C1 segment of cervical spinal cord (tissue), 14 donors: ENCODE results near the gene NDE1.

Source experiments
- DNase-seq, 14 donors: peaks; one replicate each; lab custom pipeline; 2025; lab: John Stamatoyannopoulos, UW

NDE1 gene

DNA sequence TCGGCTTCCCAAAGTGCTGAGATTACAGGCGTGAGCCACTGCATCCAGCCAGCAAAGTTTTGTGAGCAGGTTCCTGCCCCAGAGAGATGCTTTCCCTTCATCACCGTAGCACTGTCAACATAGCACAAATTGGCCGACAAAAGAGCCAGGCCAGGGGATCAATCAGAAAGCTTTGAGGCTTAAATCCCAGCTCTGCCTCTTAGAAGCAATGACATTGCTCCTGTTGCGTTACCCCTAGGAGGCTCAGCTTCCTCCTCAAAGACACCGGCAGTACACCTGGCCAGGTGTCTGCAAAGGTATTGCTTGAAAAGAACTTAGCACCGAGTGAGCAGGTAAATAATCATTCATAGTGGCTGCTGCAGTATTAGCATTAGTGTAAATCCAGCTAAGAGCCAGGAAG, 86.5 kb downstream of the NDE1 start:
- no peak for DNase-seq

DNA sequence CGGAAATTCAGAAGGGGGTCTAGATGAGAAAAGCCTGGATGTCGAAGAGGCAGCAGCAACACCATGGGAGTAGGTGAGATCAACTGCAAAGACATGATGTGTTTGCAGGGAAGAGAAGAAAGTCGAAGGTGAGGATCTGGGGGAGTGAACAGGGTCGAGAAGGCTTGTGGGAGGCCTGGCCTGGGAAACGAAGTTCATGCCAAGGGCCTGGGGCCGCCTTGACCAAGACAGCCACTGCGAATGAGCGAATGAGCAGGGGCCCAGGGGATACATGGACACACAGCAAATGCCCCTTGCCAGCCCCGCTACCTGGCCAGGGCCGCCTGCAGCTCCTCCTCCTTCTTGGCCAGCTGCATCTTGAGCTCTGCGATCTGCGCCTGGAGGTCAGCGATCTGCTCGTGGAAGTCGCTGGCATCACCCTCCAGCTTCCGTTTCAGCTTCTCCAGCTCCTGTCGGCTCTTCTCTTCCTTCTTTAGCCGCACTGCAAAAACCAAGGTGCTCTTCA, 87.1 kb downstream of the NDE1 start:
- no peak for DNase-seq

DNA sequence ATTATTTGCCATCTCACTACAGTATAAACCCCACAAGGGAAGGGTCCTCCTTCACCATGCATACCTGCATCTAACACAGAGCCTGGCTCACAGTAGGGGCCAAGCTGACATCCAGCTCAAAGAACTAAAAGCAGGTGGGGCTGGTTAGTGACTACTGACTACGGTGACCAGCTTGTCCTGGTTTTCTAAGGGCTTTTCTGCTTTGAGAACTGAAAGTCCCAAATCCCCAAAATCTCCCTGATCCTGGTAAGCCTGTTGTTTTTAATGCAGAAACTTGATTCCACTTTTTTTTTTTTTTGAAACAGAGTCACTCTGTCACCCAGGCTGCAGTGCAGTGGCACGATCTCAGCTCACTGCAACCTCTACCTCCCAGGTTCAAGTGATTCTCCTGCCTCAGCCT, 89.4 kb downstream of the NDE1 start:
- DNase-seq = no peak

DNA sequence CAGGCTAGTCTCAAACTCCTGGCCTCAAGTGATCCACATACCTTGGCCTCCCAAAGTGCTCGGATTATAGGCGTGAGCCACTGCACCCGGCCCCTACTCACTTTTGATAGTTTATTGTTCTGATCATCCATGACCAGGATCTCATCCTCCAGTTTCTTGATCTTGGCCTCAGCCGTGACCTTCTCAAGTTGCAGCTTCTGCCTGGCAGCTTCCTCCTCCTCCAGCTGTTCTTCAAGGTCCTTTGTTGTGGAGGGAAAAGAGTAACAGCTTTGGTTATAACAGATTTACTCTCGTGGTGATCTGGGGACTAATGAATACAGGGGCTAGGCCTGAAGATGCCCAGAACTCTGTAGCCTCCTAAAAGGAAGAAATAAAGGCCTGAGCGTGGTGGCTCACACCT, 89.9 kb downstream of the NDE1 start:
- DNase-seq = no peak

DNA sequence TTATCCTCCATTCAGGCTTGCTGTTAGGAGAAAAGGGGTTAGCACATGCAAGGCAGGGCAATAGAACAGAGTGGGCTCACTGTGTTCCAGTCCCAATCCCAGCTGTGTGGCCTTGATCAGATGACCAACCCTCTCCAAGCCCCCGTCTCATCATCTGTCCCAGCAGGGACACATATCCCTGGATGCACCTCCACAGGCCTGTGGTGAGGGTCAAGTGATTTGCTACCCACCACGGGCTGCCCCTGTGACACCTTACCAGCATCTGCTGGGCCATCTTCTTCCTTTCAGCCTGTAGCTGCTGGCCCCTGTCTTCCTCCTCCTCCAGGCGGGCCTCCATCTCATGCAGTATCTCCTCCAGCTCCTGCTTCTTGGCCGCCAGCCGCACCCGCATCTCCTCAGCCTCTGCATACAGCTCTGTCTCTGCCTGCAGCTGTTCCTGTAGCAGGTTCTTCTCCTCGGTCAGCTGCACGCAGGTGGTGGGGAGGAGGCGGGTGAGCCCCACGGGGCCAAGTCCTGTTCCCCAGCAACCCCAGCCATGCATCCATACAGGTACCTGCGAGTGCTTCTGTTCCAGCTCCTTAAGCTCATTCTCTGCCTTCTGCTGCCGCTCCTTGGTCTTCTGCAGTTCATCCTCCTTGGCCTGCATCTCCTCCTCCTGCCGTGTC, 91.3 kb downstream of the NDE1 start:
- DNase-seq = no peak

DNA sequence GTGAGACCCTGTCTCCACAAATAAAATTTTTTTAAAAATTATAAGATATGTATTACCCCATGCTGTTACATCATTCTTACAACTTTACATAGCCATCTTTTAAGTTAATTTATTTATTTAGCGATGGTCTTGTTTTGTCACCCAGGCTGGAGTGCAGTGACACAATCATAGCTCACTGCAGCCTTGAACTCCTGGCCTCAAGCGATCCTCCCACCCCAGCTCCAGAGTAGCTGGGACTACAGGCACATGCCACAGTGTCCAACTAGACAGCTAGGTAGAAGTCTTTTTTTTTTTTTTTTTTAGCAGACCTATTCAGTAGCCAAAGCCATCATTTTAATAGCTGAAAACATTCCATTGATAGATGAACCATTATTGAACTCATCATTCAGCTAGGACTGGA, 92.7 kb downstream of the NDE1 start:
- DNase-seq = no peak

DNA sequence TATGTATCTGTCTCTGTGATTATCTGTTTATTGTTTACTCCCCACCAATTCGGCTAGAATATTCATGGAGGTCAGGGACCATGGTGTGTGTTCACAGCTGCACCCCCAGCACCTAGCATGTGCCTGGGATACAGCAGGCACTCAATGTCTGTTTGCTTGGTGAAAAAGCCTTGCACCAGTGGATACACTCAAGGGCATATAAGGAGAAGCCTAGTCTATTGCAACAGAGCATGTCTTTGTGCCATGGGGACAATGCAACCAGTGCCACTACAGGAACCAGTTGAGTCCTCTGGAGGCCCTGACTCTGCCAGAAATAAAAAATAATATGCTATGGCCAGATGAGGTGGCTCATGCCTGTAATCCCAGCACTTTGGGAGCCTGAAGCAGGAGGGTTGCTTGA, 93.6 kb downstream of the NDE1 start:
- DNase-seq = no peak

DNA sequence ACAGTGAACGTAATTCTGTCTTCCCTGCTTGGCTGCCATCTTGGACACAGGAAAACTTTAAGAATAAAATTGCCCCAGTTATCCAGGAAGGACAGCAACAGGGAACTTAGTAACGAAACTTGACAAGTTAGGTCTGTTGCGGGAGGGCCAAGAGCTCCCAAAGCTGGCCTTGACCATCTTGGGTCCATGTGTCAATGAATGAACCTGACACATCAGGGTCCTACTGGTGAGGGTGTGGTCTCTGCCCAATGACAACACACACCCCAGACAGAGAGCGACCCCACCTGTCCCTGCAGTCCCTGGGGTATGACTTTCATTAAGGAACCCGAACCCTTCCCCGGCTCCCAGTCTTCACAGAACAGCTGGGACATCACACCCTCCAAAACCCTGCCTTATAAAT, 96.3 kb downstream of the NDE1 start:
- DNase-seq = no peak

DNA sequence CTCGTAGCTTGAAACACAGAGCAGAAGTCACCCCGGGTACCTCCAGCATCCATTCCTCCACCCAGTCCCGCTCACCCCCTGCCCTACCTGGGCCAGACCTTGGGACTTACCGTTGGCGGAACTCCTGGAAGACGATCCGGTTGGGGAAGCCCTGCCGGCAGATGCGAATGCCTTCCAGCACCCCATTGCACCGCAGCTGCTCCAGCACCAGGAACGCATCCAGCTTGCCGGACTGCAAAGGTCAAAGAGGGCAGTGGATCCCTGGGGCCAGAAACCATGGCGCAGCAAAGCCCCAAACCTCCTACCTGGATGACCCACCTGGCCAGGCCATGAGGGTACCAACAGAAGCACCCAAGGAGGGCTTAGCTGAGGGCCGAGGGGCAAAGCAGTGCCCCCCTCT, 97.9 kb downstream of the NDE1 start:
- no peak for DNase-seq

DNA sequence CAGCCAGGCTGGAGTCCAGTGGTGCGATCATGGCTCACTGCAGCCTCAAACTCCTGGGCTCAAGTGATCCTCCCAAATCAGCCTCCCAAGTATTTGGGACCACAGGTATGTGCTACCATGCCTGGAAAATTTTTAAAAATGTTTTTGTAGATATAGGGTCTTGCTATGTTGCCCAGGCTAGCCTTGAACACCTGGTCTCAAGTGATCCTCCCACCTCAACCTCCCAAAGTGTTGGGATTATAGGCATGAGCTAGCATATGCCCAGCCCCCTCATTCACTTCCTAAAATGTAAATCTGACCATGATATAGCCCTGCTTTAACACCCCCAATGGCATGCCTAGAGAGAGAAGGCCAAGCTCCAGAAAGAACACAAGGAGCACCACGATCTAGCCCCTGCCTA, 98.6 kb downstream of the NDE1 start:
- DNase-seq = no peak

DNA sequence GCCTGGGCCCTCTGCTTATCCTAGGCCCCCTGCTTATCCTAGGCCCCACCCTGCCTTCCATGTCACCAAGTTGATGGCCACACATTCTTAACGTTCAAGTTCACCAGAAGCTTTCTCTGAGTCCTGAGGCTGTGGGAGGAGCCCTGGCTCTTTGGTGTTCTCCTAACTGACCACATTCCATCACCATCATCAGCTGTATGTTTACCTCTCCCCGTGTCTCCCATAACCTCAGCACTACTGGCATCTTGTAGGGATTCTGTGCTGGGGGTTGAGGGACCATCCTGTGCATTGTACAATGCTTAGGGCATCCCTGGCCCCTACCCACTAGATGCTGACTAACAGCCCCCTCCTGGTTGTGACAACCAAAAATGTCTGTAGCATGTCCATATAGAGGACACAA, 99.3 kb downstream of the NDE1 start:
- no peak for DNase-seq

DNA sequence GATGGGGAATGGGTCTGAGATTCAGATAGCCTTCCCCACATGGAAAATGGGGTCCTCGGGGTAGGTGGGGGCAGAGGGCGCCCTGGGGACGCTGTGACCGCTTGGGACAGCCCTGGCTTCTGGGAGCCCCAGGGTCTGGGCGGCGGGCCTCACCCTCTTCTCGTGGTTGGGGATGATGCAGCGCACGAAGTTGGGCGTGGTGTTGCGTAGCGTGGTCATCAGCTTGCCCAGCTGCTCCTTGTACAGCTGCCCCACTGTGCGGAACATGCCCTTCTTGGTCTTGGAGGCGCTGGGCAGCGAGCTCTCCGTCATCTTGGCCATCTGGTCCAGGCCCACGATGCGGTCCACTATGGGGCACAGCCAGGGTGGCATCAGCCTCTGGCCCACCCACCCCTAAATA, 99.9 kb downstream of the NDE1 start:
- DNase-seq = no peak

DNA sequence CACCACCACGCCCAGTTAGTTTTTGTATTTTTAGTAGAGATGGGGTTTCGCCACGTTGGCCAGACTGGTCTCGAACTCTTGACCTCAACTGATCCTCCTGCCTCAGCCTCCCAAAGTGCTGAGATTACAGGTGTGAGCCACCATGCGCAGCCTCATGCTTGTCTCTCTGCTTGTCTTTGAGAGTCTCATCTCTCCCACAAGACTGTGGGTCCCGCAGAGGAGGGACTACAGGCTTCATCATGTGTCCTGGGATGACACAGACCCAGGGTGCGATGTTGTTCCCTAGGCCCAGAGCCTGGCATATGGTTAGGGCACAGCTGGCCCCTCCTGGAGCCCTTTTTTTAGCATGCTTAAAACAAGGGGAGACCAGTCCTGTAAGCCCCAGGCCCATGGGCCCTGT, 101.9 kb downstream of the NDE1 start:
- DNase-seq = no peak

DNA sequence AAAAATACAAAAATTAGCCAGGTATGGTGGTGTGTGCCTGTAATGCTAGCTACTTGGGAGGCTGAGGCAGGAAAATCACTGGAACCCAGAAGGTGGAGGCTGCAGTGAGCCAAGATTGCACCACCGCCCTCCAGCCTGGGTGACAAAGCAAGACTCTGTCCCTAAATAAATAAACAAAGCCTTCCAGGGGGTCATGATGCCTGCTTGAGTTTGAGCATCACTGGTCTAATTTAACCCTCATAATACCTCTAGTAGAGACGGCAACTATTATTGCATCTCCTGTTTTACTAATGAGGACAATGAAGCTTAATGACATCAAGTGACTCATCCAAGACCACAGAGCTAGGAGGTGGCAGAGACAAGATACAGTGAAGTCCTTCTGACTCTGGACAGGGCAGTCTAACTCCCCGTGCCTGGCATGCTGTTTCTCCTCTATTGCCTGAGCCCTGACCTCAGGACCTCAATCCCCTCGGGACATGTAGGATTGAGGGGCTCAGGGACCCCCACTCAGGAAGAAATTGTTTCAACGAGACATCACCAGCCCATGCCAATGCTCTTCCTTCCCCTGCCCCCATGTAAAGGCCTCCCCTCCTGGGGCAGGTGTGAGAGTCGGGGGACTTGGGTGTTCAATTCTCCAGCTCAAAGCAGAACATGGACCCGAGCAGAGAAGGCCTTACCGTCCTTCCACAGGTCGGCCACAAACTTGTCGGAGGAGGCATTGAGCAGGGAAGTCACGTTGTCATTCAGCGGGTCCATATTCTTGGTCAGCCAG, 102.9 kb downstream of the NDE1 start:
- DNase-seq = no peak

DNA sequence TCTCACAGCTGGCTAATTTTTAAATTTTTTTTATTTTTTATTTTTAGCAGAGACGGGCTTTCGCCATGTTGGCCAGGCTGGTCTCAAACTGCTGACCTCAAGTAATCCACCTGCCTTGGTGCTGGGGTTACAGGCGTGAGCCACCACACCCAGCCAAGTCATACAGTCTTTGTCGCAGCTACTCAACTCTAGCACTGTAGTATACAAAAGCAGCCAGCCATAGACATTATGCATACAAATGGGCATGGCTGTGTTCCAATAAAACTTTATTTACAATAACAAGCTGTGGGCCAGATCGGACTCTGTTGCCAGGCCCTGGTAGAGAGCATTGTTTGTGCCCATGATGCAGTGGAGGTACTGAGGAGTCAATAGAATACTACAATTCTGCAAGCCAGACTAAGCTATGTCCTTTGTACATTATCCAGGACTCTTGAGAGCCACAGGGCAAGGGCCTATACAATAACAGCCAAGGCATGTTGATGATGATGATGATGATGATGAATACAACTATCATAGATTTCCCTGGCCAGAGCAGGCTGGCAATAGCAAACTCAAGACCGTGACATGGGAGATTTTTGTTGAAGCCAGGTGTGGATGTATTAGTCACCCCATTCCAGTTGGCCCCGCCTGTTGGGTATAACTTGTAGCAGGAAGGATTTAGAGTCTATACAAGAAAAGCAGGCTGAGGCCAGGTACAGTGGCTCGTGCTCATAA, 104.9 kb downstream of the NDE1 start:
- no peak for DNase-seq

DNA sequence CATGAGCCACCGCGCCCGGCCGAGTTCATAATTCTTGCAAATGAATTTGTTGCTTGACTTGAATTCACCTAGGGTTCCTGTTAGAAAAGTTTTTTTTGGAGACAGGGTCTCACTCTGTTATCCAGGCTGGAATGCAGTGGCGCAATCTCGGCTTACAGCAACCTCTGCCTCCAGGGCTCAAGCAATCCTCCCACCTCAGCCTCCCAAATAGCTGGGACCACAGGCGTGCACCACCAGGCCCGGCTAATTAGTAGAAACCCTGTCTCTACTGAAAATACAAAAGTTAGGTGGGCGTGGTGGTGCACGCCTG, 107.0 kb downstream of the NDE1 start:
- no peak for DNase-seq

DNA sequence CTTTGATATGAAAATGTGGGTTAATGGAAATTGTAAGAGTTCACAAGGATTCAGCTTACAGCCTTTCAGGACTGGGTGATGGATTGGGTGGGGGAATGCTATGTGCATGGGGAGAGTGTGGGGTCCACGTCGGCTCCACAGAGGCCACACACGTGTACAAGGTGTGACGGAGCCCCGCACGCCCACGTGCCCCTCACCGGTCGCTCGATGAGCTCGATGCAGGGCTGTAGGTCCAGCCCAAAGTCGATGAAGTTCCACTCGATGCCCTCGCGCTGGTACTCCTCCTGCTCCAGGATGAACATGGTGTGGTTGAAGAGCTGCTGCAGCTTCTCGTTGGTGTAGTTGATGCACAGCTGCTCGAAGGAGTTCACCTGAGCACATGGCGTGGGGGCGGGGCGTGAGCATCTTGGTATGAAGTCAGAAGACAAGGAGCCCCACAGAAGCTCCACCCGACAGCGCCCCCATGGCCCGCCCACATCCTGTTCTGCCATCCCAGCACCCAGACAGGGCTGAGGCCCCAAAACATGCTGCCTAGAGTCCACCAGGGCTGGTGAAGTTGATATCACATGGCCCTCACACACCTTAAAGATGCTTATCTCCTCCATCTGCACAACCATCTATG, 107.7 kb downstream of the NDE1 start:
- DNase-seq = no peak

DNA sequence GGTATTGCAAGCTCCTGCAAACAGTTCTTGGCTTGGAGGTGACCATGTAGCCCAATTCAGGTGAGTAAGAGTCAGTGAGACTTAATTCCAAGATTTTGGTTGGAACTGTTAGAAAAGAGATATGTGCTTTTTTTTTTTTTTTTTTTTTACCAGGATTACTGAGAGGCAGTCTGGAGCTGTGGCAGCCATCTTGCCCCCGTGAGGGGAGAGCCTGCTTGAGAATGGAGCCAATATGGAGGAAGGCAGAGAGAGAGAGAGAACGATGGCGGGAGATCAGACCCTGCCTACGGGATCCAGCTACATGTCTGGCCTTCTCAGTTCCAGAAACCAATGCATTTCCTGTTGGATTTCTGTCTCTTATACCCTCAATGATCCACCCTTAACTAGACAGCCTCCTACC, 109.0 kb downstream of the NDE1 start:
- no peak for DNase-seq

DNA sequence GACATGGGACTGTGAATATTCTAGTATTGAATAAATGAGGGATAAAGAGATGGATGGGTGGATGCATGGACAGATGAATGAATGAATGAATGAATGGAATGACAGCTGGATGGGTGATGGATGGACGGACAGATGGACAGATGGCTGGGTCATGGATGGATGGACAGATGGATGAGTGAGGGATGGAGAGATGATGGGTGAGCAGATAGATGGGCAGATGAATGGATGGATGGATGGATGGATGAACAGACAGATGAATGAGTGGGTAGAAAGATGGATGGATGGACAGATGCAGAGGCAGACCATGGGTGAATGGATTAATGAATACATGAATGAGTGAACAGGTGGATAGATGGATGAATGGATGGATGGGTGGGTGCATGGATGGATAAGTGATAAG, 110.1 kb downstream of the NDE1 start:
- DNase-seq = no peak

DNA sequence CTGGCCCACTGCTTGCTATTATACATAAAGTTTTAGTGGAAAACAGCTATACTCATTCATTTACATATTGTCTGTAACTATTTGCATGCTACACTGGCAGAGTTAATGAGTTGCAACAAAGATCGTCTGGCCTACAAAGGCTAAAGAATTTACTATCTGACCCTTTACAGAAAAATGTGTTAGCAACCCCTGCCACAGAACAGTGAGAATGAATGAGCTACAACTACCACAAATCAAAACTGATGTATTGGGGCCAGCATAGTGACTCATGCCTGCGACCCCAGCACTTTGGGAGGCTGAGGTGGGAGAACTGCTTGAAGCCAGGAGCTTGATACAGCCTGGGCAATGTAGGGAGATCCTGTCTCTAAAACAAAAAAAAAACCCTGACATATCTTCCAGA, 114.1 kb downstream of the NDE1 start:
- DNase-seq = no peak

DNA sequence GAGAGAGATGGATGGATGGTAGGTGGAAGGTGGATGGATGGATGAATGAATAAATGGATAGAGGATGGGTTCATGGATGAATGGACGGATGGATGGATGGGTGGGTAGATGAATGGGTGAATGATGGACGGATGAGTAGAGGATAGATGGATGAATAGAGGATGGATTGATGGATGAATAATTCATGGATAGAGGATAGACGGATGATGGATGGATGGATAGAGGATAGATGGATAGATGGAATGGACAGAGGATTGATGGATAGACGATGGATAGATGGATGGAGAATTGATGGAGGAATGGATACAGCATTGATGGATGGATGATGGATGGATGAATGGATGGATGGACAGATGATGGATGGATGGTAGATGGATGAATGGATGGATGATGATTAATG, 115.1 kb downstream of the NDE1 start:
- no peak for DNase-seq

DNA sequence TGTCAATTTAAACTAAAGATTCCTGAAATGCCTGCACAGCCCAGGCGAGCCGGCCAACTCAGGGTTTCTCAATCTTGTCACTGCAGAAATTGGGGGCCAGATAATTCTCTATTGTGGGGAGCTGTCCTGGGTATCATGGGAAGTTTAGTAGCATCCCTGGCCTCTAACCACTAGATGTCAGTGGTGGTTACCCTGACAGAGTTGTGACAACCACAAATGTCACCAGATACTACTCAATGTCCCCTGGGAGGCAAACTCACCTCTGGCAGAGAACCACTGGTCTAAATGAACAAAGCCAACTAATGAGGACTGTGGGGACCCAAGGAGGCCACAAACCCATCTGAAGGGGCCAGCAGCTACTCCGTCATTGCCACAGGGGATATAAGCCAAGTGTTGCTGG, 115.8 kb downstream of the NDE1 start:
- DNase-seq = peak in 4 of 14 donors; percentile 0 to 3 (median 2)

DNA sequence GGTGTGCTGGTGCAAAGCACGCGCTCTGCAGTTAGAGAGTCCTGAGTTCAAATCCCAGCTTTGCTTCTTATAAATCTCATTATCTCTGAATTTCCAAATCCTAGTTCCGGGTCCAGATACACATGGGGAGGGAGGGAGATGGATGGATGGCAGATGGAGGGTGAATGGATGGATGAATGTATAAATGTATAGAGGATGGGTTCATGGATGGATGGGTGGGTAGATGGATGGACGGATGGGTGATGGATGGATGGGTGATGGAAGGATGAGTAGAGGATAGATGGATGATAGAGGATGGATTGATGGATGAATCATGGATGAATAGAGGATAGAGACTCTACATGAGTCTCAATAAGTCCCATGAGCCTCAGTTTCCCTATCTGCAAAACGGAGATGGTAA, 116.9 kb downstream of the NDE1 start:
- DNase-seq = no peak
